ENCODE results near the gene PSMA3.

Gene PSMA3

DNA sequence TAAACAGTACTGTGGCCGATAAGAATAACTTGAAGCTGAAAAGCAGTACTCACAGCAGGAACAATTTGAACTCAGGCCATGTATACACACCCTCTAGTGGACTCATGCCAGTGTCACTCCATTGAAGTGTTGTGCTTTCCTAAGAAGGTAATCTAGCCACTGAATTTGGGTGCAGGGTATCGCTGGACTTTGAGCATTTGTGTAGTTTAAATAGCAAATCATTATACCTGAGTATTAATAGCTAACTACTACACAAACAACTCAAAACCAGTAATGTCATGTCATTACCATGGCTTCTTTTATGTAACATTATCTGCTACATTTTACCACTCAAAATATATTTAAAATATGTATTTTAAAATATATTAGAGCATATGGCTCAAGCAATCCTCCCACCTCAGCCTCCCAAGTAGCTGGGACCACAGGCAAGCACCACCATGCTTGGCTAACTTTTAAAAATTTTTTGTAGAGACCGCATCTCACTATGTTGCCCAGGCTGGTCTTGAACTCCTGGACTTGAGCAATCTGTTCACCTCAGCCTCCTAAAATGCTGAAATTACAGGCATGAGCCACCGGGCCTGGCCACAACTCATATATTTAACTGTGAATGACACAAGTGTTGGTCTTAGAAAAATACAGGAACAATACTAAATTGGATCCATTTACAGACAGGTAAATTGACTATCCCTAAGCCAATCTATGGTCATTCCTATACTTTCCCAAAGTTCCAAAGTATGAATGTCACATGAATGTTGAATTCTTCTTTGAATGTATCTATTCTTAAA is 28.1 kb downstream of the PSMA3 start:
- no peak for DNase-seq

DNA sequence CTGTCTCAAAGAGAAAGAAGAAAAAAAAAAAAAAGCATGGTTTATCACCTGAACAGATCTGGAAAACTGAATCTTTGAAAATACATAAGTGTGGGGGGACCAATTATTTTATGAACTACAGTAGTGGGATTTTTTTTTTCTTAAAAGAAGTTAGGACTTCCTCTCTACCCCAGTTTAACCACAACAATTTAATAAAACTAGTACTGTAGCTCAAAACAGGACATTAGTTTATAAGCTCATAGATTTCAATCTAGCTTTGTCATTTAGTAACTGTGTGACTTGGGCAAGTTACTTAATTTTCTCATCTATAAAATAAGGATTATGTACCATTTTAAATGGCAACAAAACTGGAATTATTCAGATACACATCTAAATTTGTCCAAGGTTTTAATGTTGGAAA is 30.2 kb downstream of the PSMA3 start:
- no peak for DNase-seq

DNA sequence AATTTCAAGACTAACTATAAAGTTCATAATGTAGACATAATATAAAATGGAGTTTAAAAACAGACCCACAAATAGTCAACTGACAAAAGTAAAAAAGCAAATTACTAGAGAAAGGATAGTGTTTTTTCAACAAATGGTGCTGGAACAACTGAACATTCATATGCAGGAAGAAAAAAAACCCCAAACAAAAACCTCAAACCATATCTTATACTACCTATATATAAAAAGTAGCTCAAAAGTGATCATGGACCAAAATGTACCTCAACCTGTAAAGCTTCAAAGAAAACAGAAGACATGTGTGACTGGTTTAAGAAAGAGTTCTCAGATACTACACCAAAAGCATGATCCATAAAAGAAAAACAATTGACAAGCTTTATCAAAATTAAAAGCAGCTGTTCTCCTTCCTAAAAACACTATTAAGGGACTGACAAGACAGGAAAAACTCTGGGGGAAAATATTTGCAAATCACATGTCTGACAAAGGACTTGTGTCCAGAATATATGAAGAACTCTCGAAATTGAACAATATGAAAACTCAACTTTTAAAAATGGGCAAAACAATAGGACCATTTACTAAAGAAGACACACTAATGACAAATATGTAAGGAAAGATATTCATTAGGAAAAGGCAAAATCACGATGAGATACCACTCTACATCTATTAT is 31.0 kb downstream of the PSMA3 start:
- DNase-seq: no peak

DNA sequence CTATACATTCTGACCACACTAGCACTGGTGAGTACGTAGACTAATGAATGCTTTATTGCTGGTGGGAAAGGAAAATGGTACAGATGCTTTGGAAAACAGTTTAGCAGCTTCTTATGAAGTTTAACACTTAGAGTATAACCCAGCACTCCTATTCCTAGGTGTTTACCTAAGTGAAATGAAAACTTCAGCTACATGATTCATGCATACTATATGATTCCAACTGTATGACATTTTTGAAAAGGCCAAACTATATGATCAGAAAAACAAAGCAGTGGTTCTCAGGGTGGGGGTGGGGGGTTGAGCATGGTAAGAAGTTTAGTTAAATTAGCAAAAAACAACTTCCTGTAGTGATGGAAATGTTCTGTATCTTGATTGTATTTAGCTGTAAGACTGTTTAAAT is 31.6 kb downstream of the PSMA3 start:
- no peak for DNase-seq

GRCh38 chr14:58278177-58278576 is 33.5 kb downstream of the PSMA3 start:
- no peak for DNase-seq

DNA sequence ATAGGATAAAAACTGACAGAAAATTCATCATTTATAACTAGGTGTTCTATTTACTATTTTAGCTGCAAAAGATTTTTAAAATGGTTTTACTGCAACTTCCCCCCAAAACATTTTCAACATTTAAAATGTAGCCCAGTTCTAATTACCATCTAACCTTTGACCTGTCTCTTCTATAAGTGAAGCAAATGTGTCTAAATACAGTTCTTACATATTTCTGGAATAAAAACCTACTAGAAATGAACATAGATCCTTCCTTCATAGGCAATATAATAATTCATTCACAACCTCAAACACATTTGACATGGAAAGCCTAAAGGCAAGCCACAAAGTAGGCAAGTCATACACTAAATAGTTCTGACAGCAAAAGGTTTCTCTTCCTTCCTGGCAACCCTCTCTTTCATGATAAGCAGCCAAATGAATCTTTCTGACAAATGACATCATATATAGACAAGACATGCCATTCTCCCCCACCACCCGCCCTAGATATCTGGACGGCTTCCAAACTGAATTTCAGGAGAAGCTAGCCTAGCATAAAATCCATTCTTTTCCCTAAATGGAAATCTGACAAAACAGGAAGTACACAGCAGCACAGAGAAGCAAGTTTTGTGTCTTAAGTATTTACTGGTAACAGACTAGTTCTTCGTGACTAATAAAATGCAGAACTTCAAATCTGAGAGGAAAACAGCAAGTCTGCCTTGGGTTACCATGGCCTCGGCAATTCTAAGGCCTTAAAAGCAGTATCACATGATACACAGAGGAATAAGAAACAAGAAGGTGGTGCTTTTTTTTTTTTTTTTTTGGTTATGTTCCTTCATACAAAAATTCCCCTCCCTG is 36.5 kb downstream of the PSMA3 start:
- DNase-seq: no peak

GRCh38 chr14:58281969-58282368 is 37.3 kb downstream of the PSMA3 start:
- no peak for DNase-seq

- no peak for DNase-seq
Observed at GRCh38 chr14:58282925-58283593, 38.4 kb downstream of the PSMA3 start.

- no peak for DNase-seq
Observed at GRCh38 chr14:58283730-58284129, 39.1 kb downstream of the PSMA3 start.

GRCh38 chr14:58285132-58285531 is 40.5 kb downstream of the PSMA3 start:
- no peak for DNase-seq

DNA sequence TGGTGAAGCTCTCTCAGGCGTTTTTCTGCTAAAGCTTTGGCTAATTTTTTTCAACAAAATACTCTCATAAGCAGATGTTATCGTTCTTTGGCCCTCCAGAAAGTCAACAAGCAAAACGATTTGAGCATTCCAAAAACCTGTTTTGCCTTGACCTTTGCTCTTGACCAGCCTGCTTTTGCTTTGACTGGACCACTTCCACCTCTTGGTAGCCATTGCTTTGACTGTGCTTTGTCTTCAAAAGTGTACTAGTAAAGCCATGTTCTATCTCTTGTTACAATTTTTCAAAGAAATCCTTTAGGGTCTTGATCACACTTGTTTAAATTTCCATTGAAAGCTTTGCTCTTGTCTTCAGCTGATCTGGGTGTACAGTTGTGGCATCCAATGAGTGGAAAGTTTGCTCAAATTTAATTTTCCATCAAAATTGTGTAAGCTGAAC is 43.0 kb downstream of the PSMA3 start:
- DNase-seq: no peak

- no peak for DNase-seq
Observed at GRCh38 chr14:58288106-58288792, 43.6 kb downstream of the PSMA3 start.

DNA sequence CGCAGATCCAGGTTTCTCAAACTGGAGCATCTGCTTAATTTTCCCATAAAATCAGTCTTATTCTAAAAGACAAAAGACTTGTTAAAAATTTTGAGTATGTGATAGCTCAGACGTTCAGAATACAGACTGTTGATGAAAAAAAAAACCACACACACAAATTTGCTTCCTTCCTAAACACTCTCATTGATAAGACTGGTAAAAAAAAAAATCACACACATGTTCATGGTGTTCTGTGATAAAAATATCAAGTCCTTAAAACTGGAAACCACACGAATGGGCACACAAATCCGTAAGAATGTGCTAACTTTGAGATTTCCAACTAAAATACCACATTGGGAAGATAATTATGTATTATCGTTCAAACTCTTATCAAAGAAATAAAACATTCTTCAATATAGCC is 47.0 kb downstream of the PSMA3 start:
- no peak for DNase-seq

DNA sequence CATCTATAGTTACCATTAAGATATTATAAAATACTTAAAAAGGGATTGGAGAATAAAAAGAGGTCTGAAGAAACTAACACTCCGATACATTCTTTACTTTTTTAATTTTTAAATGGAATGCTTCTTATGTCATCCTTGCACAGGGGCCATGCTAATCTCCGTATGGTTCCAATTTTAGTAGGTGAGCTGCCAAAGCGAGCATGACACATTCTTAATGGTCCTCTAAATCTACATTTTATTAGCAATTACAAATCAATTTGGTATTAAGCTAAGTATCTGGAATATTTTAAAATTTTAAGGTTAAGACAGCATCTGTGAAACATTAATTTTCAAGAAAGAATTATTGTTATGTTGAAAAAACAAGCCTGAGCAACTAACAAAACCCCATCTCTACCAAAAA is 47.5 kb downstream of the PSMA3 start:
- DNase-seq: no peak

- no peak for DNase-seq
Observed at GRCh38 chr14:58294201-58294600, 49.6 kb downstream of the PSMA3 start.

DNA sequence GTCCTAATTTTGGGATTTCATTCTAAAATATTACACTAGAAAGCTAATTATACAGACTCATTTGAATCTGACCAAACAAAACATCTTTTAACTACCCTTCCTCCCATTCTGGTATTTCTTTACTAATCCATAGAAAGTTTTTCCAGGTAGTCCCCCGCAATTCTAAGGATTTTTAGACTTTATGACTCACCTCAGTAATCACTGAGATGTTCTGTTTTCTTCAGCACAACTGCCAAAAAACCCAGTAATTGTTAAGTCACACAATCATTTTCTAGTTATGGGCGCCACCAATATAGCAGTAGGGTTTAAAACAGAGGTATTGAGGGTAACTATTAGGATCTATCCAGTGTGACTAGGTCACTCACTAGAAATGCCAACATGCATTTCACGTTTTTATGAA is 52.1 kb downstream of the PSMA3 start:
- DNase-seq: no peak

DNA sequence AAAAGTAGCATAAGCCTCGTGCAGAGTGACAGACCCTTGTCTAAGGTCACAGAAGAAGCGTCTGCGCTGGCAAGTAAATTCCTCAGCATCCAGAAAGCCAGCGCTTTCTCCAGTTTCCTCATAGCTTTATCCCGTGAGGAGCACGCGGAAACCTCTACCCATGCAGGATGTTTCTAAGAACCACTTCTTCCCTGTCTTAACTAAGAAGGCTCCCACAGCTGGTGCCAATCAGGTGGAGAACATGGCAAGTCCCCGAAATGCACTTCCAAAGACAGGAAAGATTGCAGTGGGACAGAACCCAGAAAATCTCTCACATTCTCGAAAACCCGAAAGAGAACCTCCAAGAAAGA is 52.7 kb downstream of the PSMA3 start:
- DNase-seq: no peak

- peak; percentile 100 for DNase-seq
Observed at GRCh38 chr14:58297762-58298476, 53.3 kb downstream of the PSMA3 start.

DNA sequence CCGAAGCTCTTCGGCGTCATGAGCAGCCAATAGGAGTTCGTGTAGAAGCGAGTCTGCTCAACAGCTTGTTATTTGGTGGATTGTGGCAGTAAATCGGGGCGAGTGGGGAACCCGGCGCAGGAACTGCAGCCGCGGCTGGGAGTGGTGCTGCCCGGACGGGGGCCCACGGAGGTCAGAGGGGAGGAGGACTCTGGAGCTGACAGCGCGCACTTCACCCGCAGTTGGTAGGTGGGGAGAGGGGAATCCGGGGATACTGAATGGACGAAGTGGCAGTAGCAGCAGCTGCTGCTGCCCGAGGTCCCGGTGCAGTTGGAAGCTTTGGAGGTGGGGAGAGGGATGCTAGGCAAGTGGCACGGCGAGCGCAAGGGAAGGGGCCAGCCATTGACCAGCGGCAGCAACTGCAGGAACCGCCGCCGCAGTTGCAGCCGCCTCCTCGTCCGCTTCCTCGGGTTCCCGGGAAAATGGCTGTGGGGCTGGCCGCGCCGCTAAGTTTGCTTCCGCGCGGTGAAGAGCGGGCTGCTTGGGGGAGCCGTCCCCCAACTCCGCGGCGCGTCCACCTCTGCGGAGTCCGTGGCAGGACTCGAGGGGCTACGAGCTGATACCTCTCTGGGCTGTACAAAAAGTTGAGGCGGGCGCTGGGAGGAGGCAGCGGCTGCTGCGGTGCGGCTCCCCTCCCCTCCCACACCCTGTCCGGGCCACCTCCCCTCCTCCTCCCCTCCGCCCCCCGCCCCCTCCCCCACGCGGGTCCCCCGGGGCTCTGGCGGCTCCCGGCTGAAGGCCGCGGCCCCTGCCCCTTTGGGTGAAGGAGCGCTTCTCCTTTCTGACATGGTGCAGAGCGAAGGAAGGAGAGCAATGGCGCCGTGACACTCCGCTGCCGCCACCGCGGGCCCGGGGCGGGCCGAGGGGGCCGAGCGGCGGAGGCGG is 54.1 kb downstream of the PSMA3 start, which contains the start of gene ARID4A:
TSS of gene ARID4A (plus strand) at position 79 of the 924 bp plus-strand sequence. CDS start 1,300 bp downstream, outside the sequence.
- no peak for DNase-seq

All from NCI-H1105 (cell line).